NAMALWA (cell line): ENCODE data around the gene SEMA4D.
A peak's percentile ranks its signal among the peaks of the same experiment; 100 is the strongest.
"Not testable (repeated sequence)": the region's sequence is repeated elsewhere in the genome, so short reads cannot be mapped to it uniquely, and the experiment has no call there.

Source experiments
- DNase-seq: peaks from one replicate; pipeline ENCODE4 v3.0.0-alpha.2; 2015; ENCODE audit warnings: low spot score

SEMA4D gene

DNA sequence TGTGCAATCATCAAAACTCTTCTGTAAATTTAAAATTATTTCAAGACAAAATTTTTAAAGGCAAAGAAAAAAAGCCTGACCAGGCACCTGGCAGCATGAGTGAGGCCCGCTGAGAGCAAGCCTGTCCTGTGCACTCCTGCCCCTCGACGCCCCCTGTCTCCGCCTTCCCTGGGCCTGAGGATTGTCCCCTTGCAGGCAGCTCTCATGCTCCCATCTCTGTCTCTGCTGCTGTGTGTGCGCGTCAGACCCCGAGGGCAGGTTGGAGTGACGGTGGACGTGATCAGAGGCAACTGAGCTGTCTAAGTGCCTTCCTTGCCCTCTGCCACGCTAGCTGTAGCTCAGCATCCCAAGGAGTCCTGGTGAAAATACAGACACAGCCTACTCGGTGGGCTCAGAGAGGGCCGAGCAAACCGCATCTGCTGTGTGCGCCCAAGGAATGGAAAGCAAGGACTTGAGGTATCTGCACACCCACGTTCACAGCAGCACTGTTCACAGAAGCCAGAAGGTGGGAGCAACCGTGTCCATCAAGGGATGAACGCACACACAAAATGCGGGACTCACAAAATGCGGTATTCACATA, 114.1 kb downstream of the SEMA4D start:
- DNase-seq, result no peak

DNA sequence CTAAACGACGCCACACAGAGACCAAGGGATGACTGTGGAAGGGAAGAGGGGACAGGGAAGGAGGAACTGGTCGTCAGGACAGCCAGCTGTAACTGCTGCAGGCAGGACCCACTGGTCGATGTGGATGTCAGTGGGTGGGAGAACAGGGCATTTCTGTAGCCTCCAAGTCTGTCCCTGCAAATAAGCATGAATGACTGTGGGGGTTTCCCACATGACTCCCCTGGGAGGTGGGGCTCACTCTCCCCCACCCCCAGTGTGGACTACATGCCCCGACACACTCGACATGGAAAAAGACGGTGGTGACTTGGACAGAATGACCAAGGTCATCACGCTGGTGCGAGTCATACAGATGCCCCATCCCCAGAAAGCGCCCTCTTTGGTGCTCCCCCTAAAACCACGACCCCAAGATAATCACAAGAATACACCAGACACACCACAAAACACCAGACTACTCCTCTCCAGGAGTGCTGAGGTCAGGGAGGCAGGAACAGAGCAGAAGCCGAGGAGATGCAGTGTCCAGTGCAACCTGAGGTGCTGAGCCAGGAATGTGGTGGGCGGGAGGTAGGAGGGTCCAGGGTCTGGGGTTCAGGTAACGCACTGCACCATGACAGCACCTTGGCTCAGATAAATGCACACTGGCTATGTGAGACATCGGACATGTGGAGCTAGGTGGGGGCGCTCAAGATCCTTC, 114.7 kb downstream of the SEMA4D start:
- no peak for DNase-seq

DNA sequence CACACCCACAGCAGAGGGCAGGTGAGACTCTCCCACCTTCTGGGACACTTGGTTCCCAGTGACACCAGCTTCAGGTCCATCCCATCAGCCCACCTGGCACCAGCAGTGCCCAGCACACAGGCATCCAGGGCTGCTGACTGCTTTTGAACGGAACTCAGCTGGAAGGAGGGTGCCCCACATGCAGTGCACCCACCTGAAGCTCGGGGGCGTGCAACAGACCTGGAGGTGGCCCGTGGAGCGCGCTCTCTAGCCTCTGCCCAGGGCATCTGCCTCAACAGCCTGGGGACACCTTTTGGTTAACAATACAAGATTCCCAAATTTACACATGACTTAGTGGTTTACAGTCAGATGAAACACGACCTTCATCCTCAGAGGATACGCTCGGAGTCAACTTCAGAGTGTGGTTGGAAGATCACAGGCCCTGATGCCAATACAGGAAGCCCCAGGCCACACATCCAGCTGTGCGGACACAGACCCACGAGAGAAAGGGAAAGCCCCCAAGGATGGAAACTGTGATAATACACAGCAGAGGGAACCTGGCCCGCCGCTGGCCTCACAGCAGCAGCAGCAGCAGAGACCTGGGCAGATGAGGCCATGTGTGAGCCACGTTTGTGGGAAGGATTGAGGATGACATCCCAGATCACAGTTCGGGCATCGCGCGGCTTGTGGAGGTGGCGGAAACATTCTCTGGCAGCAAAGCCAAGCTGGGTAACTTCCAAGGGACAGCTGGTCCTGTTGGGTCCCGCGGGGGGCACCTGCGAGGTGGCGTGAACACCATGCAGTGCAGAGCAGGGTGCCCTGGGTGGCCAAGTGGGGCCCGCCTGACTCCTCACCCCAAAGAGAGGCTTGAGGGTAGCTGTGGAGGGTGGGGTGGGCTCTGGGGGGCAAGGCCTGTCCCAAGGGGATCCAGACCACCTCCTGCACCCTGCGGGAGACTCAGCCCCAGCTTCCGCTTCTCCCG, 115.6 kb downstream of the SEMA4D start:
- DNase-seq, result no peak

DNA sequence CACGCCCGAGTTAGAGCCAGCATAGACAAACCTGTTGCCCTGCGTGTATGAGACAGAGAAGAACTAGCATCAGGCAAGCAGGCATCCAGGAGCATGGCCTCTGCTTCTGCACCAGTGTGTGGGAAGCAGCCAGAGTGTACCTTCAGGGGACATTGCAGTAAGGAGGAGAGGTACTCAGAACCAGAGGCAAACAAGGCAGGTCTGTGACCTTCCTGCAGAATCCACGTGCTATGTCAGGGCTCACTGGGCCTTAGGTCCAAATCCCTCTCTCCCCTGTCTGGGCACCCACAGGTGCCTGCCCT, 116.7 kb downstream of the SEMA4D start:
- no peak for DNase-seq

DNA sequence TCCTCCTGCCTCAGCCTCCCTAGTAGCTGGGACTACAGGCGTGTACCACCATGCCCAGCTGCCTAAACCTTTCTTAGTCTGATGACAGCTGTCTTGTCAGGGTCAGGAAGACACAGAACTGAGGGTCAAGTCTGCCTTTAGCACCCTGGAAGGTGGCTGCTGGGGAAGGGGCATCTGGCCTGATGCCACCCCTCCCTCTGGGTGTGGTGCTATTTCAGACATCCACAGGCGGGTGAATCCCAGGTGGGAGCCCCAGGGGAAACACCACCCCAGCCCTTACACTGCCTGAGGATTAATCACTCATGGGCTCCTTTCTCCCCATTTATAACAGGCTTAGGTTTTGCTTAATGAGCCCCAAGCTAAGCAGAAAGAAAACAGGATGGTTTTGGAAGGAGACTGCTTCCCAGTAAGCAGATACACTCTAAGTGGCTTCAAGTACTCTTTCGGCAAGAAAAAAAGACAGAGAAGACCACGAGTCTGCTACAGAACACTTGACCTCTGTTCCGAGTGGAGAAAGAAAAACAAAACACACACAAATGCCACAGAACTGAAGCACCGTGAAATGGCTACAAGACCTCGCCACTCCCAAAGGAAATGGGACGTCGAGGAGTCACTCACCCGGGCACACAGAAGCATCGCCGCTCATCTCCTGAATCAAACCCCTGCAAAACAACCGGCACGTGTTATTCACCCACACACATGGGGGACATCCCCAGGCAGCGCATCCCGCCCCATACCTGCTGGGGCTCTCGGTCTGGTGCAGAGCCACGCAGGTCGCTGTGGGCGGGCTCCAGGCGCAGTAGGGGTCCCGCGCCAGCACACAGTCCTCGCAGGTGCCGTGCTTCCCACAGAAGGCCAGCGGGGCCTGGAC, 117.2 kb downstream of the SEMA4D start:
- DNase-seq, result no peak

DNA sequence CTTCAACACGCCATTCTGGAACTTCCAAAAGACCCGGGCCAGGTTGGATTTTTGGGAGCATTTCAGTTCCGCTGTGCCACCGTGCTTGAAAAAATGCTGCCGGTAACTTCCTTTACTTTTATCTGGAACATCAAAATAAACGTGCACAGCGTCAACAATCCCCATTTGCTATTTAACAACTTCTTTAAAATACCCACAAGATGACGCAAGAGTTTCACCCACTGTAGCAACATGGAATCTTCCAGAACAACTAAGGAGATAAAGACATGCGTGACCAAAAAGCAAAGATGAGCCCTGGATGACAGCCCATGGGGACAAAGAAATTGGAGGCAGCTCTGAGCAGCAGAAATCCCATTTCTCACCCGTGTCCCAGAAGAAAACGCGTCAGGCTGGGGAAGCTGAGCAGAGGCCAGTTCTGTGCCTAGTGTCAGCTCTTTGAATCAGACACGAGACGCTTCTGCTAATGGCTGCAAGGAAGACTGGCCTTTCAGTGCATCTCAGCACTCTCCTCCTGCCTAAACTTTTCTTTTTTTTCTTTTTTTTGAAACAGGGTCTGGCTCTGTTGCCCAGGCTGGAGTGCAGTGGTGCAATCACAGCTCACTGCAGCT, 118.3 kb downstream of the SEMA4D start:
- no peak for DNase-seq

DNA sequence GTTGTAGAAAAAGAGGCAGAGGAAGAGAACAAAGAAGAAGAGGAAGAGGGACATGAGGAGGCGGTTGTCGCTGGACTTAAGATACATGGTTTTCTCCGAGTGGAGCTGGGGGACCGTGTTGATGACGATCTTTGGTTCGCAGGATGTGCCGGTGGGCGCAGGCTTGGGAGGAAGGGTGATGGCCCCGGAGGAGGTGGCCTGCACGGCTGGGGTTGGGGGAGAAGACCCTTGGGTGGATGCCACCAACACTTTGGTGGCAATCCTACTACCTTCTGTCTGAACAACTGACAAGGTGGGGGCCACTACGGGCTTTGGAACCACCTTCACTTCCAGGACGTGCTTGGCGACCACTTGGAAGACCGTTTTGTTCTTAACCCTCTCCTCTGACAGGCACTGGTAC, 118.9 kb downstream of the SEMA4D start:
- no peak for DNase-seq

DNA sequence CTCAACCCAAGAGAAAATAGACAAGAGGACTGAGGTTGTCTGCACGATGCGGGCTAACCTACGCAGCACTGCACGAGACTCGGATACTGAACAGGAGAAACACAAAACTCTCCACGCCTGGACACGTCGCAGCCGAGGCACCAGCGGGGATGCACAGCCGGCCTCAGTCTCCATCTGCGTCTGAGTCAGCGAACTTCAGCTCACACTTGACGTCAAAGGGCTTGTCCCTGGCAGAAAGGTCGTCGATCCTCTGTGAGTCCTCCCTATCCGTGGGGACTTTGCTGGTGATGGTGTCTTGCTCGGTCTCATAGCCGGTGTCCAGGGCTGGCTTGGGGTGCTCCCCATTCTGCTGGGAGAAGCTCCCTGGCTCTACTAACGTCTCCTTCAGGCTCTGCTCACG, 119.4 kb downstream of the SEMA4D start:
- no peak for DNase-seq

DNA sequence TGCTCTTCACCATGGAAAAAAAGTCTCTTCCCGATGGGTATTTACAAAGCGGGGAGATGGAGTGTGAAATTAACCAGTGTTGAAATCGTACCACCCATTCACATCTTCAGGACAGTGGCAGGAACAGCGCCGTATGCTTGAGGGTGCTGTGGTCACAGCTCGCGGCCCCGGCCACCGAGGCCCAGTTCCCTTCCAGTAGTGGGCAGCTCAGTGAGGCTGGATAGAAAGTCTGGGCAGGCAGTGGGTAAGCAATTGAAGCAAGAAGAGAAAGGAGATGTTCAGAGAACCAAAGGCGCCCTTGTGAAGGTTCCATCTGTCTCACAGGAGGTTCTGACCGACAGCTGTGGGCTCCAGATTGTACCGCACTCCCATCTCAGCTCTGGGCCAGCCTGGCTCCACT, 120.5 kb downstream of the SEMA4D start:
- DNase-seq, result no peak

DNA sequence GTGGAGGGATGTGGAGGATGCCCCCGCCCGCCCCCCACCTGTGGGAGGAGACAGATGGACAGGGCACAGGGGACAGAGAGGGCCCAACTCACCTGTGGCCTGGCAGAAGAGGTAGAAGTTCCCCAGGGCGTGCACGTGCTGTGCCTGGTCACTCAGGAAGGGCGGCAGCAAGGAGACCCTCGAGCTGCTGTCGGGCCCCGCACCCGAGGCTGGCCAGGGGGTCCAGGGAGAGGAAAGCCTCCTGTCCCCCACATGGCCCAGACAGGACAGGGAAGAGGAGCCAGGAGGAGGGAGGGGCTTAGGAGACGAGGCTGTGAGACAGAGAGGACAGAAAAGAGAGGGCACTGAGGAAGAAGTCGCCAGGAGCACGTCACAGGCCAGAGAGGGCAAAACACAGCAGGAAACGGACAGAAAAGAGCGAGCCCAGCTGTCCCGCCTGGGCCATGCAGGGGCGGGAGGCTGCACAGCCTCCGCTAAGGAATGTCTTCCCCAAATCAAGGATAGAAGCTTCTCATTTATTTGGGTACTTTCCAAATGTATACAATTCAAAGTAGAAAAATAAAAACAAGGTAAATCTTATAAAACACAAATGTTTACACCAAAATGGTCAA, 121.1 kb downstream of the SEMA4D start:
- no peak for DNase-seq

DNA sequence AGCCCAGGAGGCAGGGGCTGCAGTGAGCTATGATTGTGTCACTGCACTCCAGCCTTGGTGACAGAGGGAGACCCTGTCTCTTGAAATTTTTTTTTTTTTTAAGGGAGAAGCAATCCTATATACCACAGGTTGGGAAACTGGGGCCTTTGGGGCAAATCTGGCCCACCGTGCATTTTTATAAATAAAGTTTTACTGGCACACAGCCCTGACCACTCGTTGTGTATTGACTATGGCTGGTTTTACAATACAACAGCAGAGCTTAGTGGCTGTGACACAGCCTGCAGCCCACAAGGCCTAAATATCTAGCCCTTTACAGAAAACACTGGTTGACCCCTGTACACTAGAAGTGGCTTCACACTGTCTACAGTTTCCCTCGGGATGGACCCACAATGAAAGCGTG, 121.6 kb downstream of the SEMA4D start:
- DNase-seq, result no peak

DNA sequence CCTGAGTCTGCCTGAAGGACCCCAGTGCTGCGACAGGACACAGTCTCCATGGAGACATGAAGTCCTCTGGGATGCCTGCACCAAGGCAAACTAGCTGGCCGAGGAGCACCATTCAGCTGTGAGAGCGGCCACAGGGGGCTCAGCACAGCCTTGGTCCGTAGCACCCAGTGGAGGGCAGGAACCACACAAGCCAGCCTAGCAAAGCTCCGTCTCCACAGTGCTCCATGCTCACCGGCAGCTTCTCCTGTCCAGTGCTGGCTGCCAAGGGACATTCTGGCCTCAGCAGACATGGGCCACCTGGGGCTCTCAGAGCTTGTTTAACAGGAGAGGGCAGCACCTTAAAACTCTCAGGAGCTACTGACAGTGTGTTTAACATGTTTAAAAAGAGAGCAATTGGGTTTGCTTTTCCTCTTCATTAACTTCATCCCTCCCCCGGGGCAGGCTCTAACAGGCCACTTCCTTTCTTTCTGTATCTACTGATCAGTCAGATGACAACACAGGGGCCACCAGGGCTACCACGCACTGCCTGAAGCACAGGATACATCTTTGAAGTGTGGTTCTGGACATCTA, 122.6 kb downstream of the SEMA4D start:
- peak; percentile 45 for DNase-seq

DNA sequence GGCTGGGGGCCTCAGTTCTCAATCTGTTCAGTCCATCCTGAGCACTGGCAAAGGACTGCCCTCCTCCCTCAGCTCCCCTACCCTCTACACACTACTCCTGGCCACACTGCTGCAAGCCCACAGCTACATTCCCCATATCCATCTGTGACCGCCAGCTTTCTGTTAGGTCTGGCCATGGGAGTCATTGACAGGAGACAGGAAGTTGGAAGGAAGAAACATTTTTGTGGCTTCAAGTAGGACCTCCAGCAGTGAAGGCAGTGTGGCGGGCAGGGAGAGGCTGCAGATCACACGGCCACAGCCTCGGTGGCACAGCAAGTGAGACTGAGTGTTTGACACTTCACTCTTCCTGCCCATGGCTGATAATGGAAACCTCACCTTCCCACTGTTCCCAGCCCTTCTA, 123.7 kb downstream of the SEMA4D start:
- DNase-seq, result no peak

DNA sequence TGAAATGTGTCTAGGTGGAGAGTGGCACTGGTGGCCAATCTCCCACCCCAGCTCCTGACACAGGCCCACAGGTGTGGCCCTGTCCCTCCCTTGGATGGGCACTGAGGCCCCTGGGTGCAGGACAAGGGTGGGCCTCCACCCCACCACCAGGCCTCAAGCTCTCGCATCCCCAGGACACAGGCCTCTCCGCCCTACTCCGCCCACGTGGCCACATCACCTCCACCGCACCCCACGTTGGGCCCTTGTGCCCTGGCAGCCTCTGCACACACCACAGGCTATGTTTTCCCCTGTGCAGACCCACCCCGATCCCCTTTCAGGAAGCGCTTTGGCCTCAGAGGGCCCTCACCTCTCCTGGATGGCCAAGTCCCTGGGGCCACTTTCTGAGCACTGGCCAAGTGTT, 124.9 kb downstream of the SEMA4D start:
- DNase-seq, result no peak

DNA sequence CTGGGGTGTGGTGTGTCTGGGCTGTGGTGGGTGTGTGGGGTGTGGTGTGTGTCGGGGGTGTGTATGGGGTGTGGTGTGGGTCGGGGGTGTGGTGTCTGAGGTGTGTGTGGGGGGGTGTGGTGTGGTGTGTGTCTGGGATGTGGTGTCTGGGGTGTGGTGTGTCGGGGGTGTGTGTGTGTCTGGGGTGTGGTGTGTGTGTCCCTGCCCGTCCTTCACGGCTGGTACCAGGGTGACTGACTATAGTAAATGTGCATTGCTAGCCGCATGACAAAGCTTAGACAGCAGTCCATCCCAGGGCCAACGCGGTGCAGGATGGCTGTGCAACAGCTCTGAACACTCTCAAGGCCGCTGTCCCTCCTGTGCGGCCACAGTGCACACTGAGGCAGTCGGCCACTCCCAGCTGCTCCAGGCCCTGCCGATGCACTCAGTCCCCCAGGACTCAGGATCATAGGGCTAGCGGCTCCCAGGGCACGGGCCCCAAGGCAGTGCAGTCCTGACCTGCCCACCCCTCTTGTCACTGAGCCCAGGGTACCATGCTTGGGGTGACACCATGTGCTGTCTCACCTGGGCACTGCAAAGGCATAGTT, 125.6 kb downstream of the SEMA4D start:
- peak; percentile 43 for DNase-seq

DNA sequence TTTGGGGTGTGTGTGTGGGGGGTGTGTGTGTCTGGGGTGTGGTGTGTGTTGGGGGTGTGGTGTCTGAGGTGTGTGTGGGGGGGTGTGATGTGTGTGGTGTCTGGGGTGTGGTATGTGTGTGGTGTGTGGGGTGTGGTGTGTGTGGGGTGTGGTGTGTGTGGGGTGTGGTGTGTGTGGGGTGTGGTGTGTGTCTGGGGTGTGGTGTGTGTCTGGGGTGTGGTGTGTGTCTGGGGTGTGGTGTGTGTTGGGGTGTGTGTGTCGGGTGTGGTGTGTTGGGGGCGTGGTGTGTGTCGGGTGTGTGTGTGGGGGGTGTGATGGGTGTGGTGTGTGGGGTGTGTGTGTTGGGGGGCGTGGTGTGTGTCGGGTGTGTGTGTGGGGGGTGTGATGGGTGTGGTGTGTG, 126.1 kb downstream of the SEMA4D start:
- DNase-seq, result not testable (repeated sequence)

DNA sequence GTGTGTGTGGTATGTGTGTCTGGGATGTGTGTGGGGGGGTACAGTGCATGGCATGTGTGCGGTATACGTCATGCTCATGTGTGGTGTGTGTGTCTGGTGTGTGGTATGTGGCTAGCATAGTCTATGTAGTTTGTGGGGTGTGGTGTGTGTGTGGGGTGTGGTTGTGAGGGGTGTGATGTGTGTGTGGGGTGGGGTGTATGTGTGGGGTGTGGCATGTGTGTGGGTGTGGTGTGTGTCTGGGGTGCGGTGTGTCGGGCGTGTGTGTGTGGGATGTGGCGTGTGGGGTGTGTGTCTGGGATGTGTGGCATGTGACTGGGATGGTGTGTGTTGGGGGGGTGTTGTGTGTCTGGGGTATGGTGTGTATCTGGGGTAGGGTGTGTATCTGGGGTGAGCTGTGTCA, 127.3 kb downstream of the SEMA4D start:
- no peak for DNase-seq

DNA sequence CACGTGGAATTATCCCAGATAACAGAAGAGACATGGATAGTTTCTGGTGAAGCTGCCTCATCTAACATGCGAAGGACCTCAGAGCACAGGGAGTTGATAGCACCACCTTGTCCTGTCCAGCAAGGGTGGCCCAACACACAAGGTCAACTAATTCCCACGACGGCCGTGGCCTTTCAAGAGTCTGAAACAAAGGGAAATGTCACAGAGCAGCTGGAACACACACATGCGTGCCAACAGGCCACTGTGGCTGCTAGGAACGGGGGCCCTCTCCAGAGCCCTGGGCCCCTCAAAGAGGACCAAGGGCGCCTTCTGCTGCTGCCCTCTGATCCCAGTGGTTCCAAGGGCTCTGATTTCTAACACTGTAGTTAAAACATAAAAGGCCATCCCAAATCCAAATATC, 128.9 kb downstream of the SEMA4D start:
- no peak for DNase-seq

DNA sequence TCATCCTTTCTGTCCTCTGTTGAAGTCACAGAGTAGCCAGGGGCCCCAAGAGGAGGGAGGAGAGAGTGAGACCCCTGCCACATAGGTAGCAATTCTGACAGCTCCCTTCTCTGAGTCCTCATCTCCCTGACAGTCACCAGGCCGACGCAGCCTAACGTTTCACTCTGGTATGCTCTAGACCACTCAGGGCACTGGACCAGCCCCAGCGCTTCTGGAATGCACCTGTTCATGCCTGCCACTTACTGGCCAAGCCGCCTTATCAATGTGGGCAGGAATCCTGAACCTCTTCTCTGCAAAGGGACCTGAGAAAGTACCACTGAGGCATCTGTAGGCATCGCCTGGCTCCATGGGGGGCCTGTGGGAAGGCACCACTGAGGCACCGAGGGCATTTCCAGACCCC, 129.4 kb downstream of the SEMA4D start:
- DNase-seq, result no peak

DNA sequence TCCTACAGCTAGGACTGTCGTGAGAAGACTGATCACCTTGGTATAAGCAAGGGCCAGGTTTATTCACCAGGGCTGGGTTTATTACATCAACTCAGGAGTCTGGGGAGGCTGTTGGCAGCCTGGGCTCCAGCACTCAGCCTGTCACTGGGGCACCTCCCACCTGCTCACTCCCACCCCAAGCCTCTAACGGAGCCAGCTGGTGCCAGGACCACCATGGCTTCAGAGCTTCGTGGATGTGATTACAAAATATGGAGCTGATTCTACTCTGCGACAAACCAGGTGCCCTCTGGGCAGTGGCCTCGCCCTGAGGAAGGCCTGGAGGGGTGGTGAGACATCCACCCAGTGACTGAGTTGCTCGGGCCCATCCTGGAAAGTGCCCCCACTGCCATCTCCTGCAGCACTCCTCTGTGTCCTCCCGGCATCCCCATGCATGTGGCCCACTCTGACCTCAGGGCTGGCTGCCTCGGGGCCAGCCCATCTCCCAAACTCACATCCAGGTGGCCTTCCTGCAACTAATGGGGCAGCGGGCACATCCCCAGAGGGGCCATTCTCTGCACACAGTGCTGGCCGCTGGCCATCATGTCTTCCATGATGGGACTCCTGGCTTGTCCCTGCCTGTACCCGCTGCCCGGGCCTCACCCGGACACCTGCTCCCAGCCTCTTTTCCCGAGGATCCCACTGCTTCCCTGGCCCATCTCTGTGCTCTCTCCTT, 130.0 kb downstream of the SEMA4D start:
- no peak for DNase-seq
